UCSD-AML1 (cell line): ENCODE results near the gene ARHGEF4.

Experiments used
- DNase-seq: peaks from one replicate; lab custom pipeline; 2025; ENCODE audit not compliant: unreplicated experiment; lab: John Stamatoyannopoulos, UW

ARHGEF4 gene, protein sequence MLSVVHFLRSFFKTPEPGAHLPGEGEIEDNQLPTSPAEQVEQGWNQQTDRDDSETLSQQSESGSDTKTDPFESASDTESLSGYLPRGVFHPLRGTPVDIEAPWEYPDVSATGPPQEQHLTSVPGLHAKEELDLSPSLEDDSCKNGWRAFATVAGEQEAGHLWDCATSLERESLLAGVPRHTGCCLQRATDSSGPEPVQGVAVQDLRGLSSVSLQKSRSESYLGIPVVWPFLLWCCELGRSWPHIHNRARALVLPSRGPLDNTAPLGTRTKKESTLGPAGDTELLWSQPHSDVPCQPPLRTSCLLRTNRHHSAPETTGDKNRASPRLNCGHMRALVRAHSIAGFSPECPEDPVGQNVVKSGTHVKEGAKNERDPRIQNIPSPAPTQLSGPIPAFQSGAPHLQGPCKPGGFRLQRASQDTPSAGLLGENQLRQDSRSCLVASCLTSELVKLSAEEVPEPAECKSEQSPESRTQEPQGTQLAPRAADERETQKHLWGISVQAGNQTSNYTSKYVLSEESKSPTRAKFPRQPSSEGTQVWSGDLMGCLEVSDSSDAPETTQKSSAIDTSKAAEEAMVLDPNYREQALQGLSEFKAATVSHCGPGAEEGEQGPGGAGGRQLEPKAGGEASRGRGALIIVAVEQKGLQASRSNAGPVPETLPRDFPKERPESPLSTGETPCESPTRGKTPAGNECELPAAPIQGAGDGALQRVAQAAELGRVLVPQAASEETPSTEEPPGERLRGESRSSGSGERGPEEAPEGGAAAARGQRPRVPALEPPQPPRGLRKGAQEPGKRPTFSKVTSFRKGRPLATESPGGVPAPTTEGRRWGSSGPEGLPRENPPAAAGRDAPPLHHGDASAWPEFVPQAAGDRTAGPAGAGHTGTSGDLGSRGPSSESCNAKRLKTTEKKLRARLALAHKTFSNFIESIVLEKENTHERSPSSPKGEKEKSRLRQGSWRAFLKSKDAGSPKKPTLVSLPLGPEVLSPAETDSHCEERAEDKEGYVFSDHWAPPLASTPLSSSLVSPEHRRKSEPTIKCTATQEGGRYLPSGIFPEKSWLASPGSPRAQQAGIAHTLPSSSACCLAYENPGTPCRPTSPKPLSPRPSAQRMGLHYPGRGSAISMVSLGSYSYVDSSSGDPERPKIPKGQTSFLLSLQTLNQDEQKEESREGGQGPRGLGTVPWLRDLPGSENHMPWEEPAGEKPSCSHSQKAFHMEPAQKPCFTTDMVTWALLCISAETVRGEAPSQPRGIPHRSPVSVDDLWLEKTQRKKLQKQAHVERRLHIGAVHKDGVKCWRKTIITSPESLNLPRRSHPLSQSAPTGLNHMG (N-terminal part only)

DNA sequence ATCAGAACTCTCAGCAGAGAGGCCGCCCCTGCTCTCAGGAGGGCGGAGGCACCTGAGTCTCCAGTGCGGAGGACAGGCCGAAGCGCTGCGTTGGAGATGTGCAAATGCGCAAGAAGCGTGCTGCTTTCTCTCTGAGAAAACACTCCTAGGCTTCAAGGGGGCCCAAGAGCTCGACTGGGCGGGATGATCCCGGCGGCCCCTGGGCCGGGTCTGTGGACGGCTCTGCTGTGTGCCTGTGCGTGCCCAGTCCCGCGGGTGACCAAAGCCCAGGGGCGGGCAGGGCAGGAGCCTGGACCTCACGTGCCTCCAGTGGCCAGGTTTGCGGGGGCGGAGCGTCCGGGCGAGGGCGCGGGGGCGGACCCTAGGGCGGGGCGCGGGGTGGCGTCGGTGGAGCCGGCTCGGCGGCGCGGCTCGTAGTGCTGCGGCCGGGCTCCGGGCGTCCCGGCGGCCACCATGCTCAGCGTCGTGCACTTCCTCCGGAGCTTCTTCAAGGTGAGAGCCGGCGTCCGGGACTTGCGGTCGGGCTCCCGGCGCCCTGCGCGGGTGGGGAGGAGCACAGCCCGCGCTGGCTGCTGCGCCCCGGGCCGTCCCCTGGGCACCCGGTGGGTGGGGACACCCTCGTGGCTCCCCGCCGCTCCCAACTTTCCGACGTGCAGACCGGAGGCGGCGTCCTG lies at the start of gene ARHGEF4:
Gene ARHGEF4 (plus strand): TSS at position 414 of the 674 bp plus-strand sequence. CDS start 40 bp downstream, at position 454.
- DNase-seq, result no peak

DNA sequence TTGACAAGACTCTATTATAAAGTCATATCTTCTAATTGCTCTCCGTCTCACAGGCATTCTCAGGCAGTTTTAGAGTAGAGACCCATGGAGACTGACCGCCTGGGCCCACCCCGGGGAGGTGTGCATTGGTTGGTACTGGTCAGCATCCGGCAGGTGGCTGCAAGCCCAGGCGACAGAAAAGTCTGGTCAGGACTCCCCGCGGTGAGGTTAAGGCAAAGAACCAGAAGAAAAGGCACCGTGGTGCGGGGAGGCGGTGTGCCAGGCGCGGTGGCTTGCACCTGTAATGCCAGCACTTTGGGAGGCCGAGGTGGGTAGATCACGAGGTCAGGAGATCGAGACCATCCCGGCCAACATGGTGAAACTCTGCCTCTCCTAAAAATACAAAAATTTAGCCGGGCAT lies 48.9 kb upstream of the ARHGEF4 start:
- DNase-seq, result no peak

DNA sequence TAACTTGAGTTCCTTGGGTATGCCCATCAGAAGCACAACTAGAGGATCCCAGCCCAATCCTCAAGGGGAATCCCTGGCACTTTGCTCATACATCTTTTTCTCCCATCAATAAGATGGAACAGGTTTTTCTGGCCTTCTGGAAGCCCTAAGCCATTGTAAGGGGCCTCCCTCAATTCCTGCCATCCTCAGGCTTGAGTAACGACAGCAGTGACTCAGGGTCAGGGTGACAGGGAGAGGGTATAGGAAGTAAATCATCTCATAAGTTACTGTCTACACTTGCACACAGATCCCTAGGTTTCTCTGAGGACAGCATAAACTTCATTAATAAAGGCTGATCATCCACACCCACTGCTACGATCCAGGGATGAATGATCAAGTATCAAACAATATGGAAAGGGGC lies 46.4 kb upstream of the ARHGEF4 start:
- DNase-seq, result no peak

DNA sequence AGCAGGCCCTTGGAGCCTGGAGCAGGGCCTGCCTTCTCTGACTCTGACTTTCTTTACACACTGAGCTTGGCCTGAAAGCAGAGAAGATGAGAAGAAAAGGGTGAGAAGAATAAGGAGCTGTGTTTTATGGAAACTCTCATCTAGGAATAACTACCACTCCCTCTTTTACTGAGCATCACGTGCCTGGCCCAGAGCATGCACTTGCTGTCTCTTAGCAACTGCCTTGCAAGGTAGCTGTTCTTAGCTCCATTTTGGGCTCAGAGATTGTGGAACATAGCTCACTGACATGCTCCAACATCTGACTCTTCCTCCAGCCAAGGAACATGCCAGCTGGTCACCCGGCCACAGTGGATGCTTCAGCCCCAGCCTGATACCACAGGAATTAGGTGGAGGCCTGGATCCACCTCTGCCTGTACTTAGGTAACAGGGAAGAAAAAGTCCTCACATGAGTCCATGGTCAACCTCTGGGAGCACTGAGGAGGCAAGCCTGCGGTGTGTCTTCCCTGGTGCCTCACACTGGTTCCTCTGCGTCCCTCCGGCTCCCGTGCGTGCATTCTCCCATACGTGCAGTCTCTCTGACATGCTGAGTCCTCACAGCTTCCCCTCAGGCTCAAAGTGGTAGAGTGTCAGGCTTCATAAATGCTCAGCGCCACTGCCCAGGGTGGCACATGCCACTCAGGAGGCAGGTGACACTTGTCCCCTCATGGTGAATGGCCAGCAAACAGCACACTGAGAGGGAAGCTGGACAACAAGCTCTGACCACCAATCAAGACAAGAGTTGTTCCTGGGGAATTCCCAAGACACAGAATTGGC lies 45.7 kb upstream of the ARHGEF4 start:
- DNase-seq, result no peak

DNA sequence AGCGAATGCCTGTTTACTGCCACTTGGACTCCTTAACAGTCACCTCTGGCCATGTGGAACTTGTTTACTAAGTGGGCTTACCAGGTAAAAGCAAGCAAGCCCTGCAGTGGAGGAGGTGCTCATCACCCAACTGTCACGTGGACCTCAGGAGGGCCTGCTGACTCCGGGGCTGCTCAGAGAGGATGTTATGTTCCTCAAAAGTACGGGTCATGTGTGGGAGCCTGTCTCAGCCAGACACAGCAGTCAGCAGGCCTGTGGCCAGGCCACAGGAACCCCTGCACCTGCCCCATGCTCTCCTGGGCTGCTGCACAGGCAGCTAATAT lies 45.1 kb upstream of the ARHGEF4 start:
- no peak for DNase-seq

DNA sequence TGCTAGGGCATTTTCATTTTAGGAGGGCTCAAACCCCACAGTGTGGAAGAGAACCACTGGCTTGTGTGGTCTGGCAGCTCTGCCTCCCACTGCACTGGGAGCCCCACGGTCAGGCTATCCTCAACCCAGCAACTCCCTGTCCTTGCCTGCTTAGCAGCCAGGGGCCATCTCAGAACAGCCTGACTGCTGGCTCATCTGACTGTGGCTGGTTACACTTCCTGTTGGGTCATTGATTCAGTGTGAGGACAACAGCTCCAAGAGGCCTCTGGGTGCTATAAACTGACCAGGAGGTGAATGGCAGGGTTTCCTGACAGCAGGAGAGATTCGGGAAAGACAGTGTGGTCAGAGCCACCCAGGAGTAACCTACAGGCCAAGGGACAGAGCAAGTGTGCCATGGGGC lies 41.3 kb upstream of the ARHGEF4 start:
- no peak for DNase-seq

DNA sequence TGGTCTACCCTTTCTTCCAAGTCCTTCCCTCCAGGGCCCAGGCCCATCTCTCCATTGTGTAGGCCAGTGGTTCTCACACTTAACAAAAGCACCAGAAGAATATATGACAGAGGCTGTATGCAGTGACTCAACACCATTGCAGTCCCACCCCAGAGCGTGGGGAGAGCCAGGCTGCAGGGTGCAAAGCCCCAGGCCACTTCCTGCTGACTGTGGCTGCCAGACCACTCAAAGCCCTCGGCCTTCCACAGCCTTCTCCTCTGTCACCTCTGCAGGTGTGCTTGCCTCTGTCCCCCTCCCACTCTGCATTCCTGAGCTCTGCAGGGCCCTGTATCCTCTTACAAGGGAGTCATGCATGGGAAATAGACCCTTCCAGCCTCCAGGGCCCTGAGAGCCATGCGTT lies 40.4 kb upstream of the ARHGEF4 start:
- no peak for DNase-seq

DNA sequence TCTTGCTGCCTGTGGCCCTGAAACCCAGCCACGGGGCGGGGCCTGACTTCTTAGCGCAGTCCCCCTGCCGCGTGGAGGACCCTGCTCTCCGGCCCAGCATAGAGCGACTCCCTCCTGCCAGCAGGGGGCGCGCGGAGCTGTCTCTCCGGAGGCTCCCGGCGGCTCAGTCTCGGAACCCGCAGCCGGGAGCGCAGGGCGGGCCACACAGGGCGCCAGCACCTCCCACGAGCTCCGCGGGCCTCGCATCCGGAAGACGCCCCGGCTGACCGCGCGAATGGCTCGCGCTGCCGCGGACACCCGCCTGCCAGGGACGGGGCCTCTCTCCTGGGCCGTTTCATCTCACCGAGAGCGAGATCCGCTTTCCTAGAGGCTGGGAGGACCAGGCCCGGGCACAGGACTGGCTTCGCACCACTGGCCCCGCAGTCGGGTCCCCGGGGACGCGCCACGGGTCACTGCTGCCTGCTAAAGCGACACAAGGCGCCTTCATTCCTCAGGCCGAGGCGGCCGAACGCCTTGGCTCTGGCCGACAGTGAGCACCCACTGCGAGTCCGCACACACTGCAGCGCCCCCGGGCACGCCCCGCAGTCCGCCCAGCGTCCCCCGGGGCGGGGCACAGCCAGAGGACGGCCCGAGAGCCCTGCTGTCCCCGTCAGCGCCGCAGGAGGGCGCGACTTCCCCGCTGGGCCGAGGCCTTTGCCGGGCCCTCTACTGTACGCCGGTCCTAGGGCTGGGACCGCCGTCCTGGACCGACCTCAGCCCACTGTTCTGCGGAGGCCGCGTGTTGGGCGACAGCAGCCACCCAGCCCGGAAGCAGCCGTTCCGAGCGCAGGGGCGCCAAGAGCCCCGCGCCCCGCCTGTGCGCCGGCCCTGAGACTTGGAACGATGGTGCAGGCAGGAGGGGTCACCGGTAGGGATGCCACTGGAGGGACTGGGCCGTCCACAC lies 39.0 kb upstream of the ARHGEF4 start:
- peak; percentile 91 for DNase-seq

DNA sequence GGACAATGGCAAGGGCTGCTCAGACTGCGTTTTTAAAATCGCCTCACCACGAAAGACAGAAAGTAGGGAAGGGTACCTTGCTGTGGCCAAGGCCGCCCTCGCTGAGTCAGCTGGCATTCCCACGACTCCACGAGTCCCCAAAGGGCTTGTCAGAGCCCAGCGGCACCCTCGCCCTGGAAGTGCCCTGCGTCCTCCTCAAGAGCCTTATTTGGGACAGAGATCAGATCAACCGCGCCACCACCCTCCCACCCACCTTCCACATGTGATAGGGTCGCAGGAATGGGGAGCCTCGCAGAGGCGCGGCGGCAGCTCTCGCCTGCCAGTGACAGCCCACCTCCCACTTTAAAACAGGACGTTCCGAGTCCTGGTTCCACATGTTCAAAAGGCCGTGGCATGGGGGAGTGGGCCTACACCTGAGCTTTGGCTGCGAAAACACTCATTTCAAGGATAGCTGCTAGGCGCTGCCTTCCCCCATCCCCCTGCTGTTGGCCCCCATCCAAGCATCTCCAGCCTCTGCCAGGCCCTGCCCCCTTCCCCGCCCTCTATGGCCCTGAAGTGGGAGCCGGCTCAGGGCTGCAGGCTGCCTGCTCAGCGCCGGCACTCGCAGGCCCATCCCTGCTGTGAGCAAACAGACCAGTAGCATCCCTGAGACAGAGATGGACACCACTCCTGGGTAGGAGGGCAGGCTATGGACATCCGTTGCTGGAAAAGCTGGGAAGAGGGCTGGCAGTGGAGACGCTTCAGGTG lies 38.1 kb upstream of the ARHGEF4 start:
- no peak for DNase-seq

DNA sequence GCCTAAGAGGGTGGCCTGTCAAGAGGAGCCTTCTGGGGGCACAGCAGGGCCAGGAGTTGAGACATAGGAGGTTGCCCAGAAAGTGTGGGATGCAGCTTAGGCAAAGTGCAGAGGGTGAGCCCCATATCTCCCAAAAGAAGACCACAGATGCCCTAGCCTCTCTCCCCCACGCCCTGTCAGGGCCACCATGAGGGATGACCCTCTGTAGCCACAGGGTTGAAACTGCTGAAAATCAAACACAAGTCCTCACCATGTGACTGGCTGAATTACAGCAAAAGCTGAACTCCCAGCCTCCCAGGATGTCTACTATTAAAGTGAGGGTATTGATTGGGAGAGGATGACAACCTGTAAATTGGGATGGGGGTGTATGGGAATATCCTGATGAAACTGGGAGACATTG lies 37.4 kb upstream of the ARHGEF4 start:
- no peak for DNase-seq

DNA sequence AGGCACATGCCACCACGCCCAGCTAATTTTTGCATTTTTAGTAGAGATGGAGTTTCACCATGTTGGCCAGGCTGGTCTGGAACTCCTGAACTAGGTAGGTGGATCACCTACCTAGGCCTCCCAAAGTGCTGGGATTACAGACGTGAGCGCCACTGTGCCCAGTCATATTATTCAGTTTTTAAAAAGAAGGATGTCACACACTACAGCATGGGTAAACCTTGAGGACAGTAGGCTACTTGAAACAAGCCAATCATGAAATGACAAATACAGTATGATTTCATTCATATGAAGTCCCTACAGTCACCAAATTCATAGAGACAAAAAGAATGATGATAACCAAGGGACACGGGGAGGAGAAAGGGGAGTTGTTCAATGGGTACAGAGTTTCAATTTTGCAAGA lies 31.1 kb upstream of the ARHGEF4 start:
- no peak for DNase-seq

DNA sequence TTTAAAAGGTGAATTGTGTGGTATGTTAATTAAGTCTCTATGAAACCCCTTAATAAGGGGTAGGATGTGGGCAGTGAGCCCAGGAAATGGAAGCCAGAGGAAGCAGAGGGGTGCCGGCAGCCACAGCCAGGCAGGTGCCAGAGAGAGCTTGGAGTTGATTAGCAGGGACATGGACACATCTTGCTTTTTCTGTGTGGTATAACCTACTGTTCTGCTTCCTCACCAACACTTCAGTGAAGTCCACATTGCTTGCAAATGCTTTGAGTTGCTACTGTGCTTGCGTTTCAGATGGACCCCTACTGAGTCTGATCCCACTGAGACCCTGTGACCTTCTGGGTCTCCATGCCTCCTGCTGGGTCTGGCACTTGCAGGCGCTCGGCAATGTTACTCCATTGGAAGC lies 30.3 kb upstream of the ARHGEF4 start:
- DNase-seq, result no peak

DNA sequence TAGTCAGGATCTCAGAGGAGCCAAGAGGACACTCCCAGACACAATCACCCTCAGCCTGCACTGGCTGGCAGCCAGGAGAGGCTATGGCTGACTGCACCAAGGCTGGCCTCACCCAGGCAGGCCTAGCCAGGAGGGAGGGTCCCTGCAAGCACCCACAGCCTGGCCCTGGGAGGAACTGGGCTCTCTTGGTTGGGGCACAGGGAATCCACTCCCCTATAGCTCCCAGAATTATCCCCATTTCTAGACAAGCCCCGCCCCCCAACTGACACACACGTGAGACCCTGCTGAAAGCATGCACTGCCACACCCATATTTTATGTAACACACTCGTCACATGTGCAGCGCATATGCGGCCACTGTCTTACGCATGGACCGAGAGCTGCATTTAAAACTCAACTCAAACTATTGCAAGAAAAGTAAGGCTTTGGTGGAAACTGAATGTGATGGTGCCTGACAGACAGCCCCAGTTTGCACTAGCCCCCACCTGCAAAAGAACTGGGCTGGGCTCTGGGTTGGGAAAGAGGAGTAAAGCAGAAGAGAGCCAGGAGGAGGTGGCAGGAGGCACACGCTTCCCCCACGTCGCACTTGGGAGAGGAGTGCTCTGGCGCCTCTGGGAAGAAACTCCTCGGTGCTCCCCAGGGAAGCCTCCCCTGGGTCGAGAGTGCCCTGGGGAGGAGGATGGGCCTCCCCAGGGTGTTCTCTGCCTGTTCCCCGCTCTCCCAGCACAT lies 28.9 kb upstream of the ARHGEF4 start:
- DNase-seq, result no peak

DNA sequence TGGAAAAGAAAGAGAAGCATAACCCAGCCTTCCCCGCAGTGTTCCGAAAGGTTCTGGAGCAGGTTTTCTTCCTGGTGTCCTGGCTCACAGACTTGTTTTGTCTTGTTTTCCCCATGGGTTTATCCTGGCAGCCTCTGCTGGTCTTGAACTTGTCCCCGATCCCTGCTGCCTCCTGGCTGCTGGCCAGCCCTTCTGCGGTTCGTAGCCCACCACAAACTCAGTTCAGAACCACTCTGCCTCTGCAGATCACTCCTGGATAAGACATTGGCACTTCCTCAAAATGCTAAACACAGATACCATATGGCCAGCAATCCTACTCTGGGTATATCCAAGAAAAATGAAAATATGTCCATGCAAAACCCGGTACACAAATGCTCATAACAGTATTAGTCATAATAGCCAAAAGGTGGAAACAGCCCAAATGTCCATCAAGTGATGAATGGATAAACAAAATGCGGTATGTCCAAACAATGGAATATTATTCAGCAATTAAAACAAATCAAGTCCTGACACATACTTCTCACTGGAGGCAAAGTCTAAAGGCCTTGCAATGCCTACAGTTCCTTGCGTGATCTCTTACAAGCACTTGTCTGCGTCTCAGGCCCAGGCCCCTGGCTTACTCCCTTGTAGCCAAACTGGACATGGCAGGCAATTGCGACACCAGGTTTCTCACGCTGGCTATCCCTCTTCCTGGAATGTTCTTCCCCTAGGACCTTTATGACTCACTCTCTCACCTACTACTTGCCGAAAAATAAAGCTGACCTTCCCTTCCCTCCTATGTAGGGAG lies 28.0 kb upstream of the ARHGEF4 start:
- DNase-seq, result peak; percentile 25

DNA sequence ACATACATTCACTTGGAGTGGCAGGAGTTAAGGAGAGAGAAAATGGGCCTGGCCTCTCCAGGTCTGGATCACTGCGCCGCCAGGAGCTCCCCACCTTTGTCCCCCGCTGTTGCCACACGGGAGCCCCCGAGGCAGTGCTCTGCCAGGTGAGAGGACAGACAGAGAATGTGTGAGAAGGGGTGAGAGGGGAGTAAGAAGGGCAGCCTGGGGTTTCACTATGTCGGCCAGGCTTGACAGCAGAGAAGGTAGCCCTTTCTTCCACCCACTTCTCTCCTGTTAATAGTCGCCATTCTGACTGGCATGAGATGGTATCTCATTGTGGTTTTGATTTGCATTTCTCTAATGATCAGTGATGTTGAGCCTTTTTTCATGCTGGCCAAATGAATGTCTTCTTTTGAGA lies 26.2 kb upstream of the ARHGEF4 start:
- no peak for DNase-seq

DNA sequence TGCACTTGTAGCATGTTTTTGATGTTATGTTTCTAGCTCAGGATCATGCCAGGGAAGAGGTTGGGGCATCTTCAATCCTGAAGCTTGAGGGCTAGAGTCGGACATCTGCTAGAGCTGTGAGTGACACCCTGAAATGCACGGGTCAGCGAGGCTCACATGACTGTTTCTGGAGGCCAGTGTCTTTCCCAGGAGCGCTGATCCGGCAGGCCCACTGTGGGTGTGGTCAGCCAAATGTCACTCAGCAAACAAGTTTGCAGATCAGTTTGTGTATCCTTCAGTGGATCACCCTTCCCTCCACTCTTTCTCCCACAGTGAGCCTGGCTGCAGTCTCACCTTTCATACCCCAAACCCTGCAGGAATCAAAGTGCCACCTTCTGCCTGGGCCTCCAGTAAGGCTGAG lies 23.0 kb upstream of the ARHGEF4 start:
- no peak for DNase-seq
